ENCODE measurements around the gene KRTAP10-5. TPM values are rescaled to one million over a fixed set of nuclear protein-coding genes. Genes with fewer than 3 reads are reported as not detected.

The KRTAP10-5 gene
- total RNA-seq, 1 donor from 2014 or later = not detected

DNA sequence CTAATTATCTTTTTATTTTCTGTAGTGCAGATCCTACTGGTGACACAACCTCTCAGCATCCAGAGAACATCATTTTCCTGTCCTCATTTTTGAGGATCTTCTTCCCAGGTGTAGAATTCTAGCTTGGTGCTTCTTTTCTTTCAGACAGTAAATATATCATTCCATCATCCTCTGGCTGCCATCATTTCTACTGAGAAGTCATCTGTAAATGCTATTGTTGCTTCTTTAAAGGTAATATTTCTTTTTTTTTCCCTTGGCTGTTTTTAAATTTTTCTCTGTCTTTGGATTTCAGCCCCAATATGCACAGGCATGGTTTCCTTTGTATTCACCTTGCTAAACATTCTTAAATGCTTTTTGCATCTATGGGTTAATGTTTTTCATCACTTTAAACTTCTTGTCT is 43.2 kb upstream of the KRTAP10-5 start:
- FAIRE-seq (no peak), DNase-seq (ENCODE audit: low read depth) (no peak)
- no peak overlapping the region for H3K4me3 Mint-ChIP-seq (ENCODE audit: unreplicated experiment)
- Histone ChIP-seq H3K9me3 (ENCODE audit: insufficient read depth, low read depth, low read length) (peaks cover 4% of the 10 kb centered on the region), H3K4me3 (ENCODE audit: insufficient read depth, low read depth, low read length) (no peak overlapping the region), H3K79me2 (ENCODE audit: insufficient read depth, low read length) (no peaks in the 10 kb centered on the region), H3K4me1 (ENCODE audit: insufficient read depth, low read length) (no peaks in the 10 kb centered on the region), H2AFZ (ENCODE audit: low read depth, low read length) (no peak overlapping the region), H3K27ac (ENCODE audit: low read depth, low read length) (no peak overlapping the region), H3K9ac (ENCODE audit: low read length) (no peak overlapping the region), H3K4me2 (ENCODE audit: low read length) (no peak overlapping the region), H3K27me3 (ENCODE audit: insufficient read depth, low read length) (no peaks in the 10 kb centered on the region), H4K20me1 (ENCODE audit: insufficient read depth, low read length) (no peaks in the 10 kb centered on the region), H3K36me3 (ENCODE audit: insufficient read depth, low read length) (no peaks in the 10 kb centered on the region)
- H3K9me3 Mint-ChIP-seq (ENCODE audit: unreplicated experiment) = peaks cover 40% of the 10 kb centered on the region
- H3K27me3 Mint-ChIP-seq (ENCODE audit: low read depth, unreplicated experiment) = peaks cover 4% of the 10 kb centered on the region
- TF ChIP-seq CTCF (IDR thresholded peaks at IDR 0.05; ENCODE audit: insufficient read depth, low read depth, low read length) = no peak
- TF ChIP-seq EZH2 (IDR thresholded peaks at IDR 0.05; ENCODE audit: insufficient read depth, low read length) = no peak
- H3K4me1 Mint-ChIP-seq (ENCODE audit: low read depth, unreplicated experiment) = no peaks in the 10 kb centered on the region
- no peaks in the 10 kb centered on the region for H3K36me3 Mint-ChIP-seq (ENCODE audit: low read depth, unreplicated experiment)
- H3K27ac Mint-ChIP-seq (ENCODE audit: unreplicated experiment) = no peak overlapping the region

DNA sequence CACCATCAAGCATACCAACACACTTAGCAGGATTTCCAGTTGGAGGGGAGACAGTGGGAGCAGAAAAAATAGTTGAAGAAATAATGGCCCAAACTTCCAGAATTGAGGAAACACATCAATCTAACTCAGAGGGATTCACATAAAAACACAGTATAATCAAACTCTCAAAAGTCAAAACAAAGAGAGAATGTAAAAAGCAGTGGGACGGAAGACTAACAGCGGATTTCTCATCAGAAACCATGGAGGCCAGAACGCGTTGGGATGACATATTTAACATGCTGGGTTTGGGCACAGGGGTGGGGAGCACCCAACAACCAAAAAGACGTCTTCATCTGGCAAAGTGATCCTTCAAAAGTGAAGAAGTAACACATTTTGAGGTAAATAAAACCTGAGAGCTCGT is 39.5 kb upstream of the KRTAP10-5 start:
- Histone ChIP-seq H3K4me3 (ENCODE audit: insufficient read depth, low read depth, low read length) (no peak overlapping the region), H3K9me3 (ENCODE audit: insufficient read depth, low read depth, low read length) (peaks cover 4% of the 10 kb centered on the region), H4K20me1 (ENCODE audit: insufficient read depth, low read length) (no peaks in the 10 kb centered on the region), H2AFZ (ENCODE audit: low read depth, low read length) (no peak overlapping the region), H3K27me3 (ENCODE audit: insufficient read depth, low read length) (no peaks in the 10 kb centered on the region), H3K27ac (ENCODE audit: low read depth, low read length) (no peak overlapping the region), H3K79me2 (ENCODE audit: insufficient read depth, low read length) (no peaks in the 10 kb centered on the region), H3K9ac (ENCODE audit: low read length) (no peak overlapping the region), H3K4me1 (ENCODE audit: insufficient read depth, low read length) (no peaks in the 10 kb centered on the region), H3K4me2 (ENCODE audit: low read length) (no peak overlapping the region), H3K36me3 (ENCODE audit: insufficient read depth, low read length) (no peaks in the 10 kb centered on the region)
- Mint-ChIP-seq H3K27me3 (ENCODE audit: low read depth, unreplicated experiment) (peaks cover 10% of the 10 kb centered on the region), H3K9me3 (ENCODE audit: unreplicated experiment) (peaks cover 41% of the 10 kb centered on the region), H3K27ac (ENCODE audit: unreplicated experiment) (no peak overlapping the region), H3K4me1 (ENCODE audit: low read depth, unreplicated experiment) (no peaks in the 10 kb centered on the region), H3K4me3 (ENCODE audit: unreplicated experiment) (no peak overlapping the region), H3K36me3 (ENCODE audit: low read depth, unreplicated experiment) (no peaks in the 10 kb centered on the region)
- DNase-seq (ENCODE audit: low read depth) (no peak), FAIRE-seq (no peak)
- no peak for TF ChIP-seq CTCF (IDR thresholded peaks at IDR 0.05; ENCODE audit: insufficient read depth, low read depth, low read length)
- TF ChIP-seq EZH2 (IDR thresholded peaks at IDR 0.05; ENCODE audit: insufficient read depth, low read length) = no peak

DNA sequence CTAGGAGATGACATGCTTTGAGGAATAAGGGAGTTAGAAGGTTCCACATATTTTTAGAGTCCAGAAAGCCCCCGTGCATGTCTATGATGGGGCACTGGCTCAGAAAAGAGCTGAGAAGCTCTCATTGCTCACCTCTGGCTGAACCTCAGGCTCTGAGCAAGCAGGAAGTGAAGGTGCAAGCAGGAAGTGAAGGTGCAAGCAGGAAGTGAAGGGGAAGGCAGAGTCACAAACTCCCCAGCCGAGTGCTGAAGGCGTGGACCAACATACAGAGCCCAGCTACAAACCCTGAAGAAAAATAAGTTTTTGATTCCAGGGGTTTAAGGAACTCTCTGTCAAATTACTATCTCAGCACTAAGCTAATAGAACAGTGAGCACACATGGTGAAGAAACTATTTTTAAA is 38.5 kb upstream of the KRTAP10-5 start:
- H3K4me2 ChIP-seq (ENCODE audit: low read length) = no peak overlapping the region
- H3K27me3 ChIP-seq (ENCODE audit: insufficient read depth, low read length) = no peaks in the 10 kb centered on the region
- no peak for FAIRE-seq
- no peak for TF ChIP-seq CTCF (IDR thresholded peaks at IDR 0.05; ENCODE audit: insufficient read depth, low read depth, low read length)
- no peak for TF ChIP-seq EZH2 (IDR thresholded peaks at IDR 0.05; ENCODE audit: insufficient read depth, low read length)
- H3K79me2 ChIP-seq (ENCODE audit: insufficient read depth, low read length) = no peaks in the 10 kb centered on the region
- Mint-ChIP-seq H3K4me1 (ENCODE audit: low read depth, unreplicated experiment) (no peaks in the 10 kb centered on the region), H3K27ac (ENCODE audit: unreplicated experiment) (no peak overlapping the region), H3K4me3 (ENCODE audit: unreplicated experiment) (no peak overlapping the region), H3K9me3 (ENCODE audit: unreplicated experiment) (peaks cover 32% of the 10 kb centered on the region), H3K27me3 (ENCODE audit: low read depth, unreplicated experiment) (peaks cover 13% of the 10 kb centered on the region), H3K36me3 (ENCODE audit: low read depth, unreplicated experiment) (no peaks in the 10 kb centered on the region)
- no peaks in the 10 kb centered on the region for H4K20me1 ChIP-seq (ENCODE audit: insufficient read depth, low read length)
- H3K4me3 ChIP-seq (ENCODE audit: insufficient read depth, low read depth, low read length) = no peak overlapping the region
- H3K9me3 ChIP-seq (ENCODE audit: insufficient read depth, low read depth, low read length) = peaks cover 4% of the 10 kb centered on the region
- H3K27ac ChIP-seq (ENCODE audit: low read depth, low read length) = no peak overlapping the region
- DNase-seq (ENCODE audit: low read depth) = no peak
- no peaks in the 10 kb centered on the region for H3K36me3 ChIP-seq (ENCODE audit: insufficient read depth, low read length)
- no peak overlapping the region for H2AFZ ChIP-seq (ENCODE audit: low read depth, low read length)
- H3K4me1 ChIP-seq (ENCODE audit: insufficient read depth, low read length) = no peaks in the 10 kb centered on the region
- H3K9ac ChIP-seq (ENCODE audit: low read length) = no peak overlapping the region
